H1 (cell line): ENCODE results near the gene ALDH1L2. TPM values are rescaled to one million over a fixed set of nuclear protein-coding genes. Genes with fewer than 3 reads are reported as not detected.

Experiments
- CTBP2 ChIP-seq: IDR thresholded peaks from 2 replicates; pipeline ENCODE4 v1.7.0; 2011; ENCODE audit warnings: borderline replicate concordance, mild to moderate bottlenecking, moderate library complexity, mixed read lengths, low read length; ENCODE audit not compliant: insufficient read depth, insufficient read length
- polyA plus RNA-seq, 7 experiments: library from polyadenylated mRNA; depleted of rRNA in 3 of 7; stranded (reverse) in 5 of 7; unstranded in 2 of 7; fragments of >200 nt in 5 of 7; fragments of 200-250 nt in 2 of 7; gene quantifications; 1 replicate in 5 of 7; 2 replicates in 1 of 7; 4 replicates in 1 of 7; pipeline versions ENCODE4 v1.2.1 to v1.2.3, GENCODE V29; 2011 to 2013; ENCODE audit warnings: missing spikeins in 2 of 7, mixed read lengths in 2 of 7
- total RNA-seq: library from RNA; stranded (reverse); fragmentation: NEBNext Ultra II Directional; extraction: Animal tissue kit (Norgen Biotek cat#: 25700); gene quantifications from 2 replicates; pipeline ENCODE4 v1.2.1, GENCODE V29; 2021

ALDH1L2 gene
- total and polyA plus RNA-seq, 2 of the 8 experiments (the other 6 are each of a cell fraction or from before 2014, with no cell fraction given), result 3.7 to 7.2 TPM

GRCh38 chr12:105020241-105020962, 63.9 kb downstream of the ALDH1L2 start (continued):
- TF ChIP-seq CTBP2, result no peak
